Ovary (tissue), 9 donors: ENCODE data around the gene ETS1. TPM values are rescaled to one million over a fixed set of nuclear protein-coding genes. Genes with fewer than 3 reads are reported as not detected.

ENCODE experiments used
- DNase-seq, 5 donors: peaks; one replicate each; pipeline ENCODE4 v3.0.0-alpha.2; 2019 to 2020
- H3K27ac ChIP-seq, 2 donors: fragments of 200-600 bp; one replicate each; pipeline versions ENCODE4 v1.5.1 to v1.8.0; 2019 to 2022
- H3K27me3 ChIP-seq: fragments of 200-600 bp; one replicate; pipeline ENCODE4 v1.8.0; 2022
- H3K36me3 ChIP-seq: fragments of 200-600 bp; sonication (generic); one replicate; pipeline ENCODE4 v1.5.1; 2019
- H3K4me1 ChIP-seq: one replicate; pipeline ENCODE4 v1.8.1; 2013; ENCODE audit warnings: mild to moderate bottlenecking, moderate library complexity; ENCODE audit not compliant: insufficient read depth
- H3K4me3 ChIP-seq: fragments of 200-600 bp; sonication (generic); one replicate; pipeline ENCODE4 v1.5.1; 2017
- H3K9me3 ChIP-seq, 2 donors: fragments of 200-600 bp in 1 of 2; sonication (generic) in 1 of 2; one replicate each; pipeline versions ENCODE4 v1.5.1 to v1.8.1; 2013 to 2019; ENCODE audit warnings: mild to moderate bottlenecking in 1 of 2, moderate library complexity in 1 of 2
- EP300 ChIP-seq: sonication (generic); formaldehyde crosslinking; IDR thresholded peaks from one replicate; pipeline ENCODE4 v1.6.1; 2017; ENCODE audit warnings: antibody characterized with exemption
- POLR2A ChIP-seq: fragments of 450-650 bp; IDR thresholded peaks from one replicate; pipeline ENCODE4 v1.6.1; 2017; ENCODE audit warnings: antibody characterized with exemption, mild to moderate bottlenecking, moderate library complexity
- WGBS, 3 donors: extraction: QIAGEN DNeasy Blood & Tissue Kit in 1 of 3; methylation state at CpG; one replicate each; pipeline versions ENCODE4 v1.1.5 to v1.1.7; 2013 to 2017; 5-methylcytosine and 5-hydroxymethylcytosine counted together
- intact Hi-C, 4 donors: fragments of 100-400 bp; cut with DNase I; formaldehyde crosslinking; loops; one replicate each; pipeline versions ENCODE4 v1.11.0 to v1.15.1; 2022 to 2023
- polyA plus RNA-seq, 2 donors: library from polyadenylated mRNA; stranded (reverse); fragments of 200-250 nt in 1 of 2; fragments of 350-450 nt in 1 of 2; fragmentation: Illumina TruSeq in 1 of 2; extraction: RNeasy Lipid Tissue Mini Kit (QIAGEN cat#74804) in 1 of 2; gene quantifications; one replicate each; pipeline ENCODE4 v1.2.3, GENCODE V29; 2013 to 2014
- total RNA-seq, 7 donors: library from RNA; depleted of rRNA in 2 of 7; stranded (reverse); fragments of >200 nt in 2 of 7; fragmentation: NEBNext Ultra II Directional in 3 of 7; extraction: Animal tissue kit (Norgen Biotek cat#: 25700) in 3 of 7; gene quantifications; one replicate each; pipeline versions ENCODE4 v1.1.0 to v1.2.4, GENCODE V29; 2016 to 2023
- TF ChIP-seq, protein P1 (sequence below), 3 donors: fragments of 450-650 bp in 2 of 3; fragments of 200-600 bp in 1 of 3; IDR thresholded peaks; one replicate each; pipeline versions ENCODE4 v1.5.1 to v1.8.0; 2016 to 2022; ENCODE audit warnings: antibody characterized with exemption in 3 of 3, mild to moderate bottlenecking in 1 of 3
- donor health status: DM: no; HTN: no; CAD: no; lungs with moderate emphysema.
- donor health status: DM: no; HTN: no; CAD: no.
- donor health status: Bipolar disorder and iron deficiency.
- donor health status: DM: yes; HTN: yes; CAD: no.
- donor health status: DM: no; HTN: no; CAD: no.
- donor health status: DM: yes; HTN: yes; CAD: no.

The ETS1 gene
- total and polyA plus RNA-seq, 9 donors, result 24.4 to 68.0 (median 40.4) TPM

DNA sequence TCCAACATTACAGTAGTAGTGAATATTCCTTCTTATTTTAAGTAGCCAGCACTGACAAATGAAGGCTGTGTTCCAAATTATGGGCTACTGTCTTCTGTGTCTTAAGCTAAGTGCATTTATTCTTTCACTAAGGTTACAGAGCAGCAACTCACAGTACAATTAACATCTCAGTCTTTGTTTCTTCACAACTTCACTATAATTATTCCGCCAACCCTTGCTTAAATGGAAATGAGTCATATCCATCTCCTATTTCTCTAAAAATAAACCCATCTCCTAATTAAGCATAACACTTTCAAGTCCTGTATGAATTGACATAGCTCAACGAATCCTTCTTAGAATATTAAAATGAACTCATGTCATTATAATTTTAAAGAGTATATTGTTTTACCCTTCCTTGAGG, 6.7 kb downstream of the ETS1 start:
- Histone ChIP-seq H3K4me3 (no peak overlapping the region), H3K9me3 (no peaks in the 10 kb centered on the region), H3K4me1 (peaks cover 12% of the 10 kb centered on the region), H3K36me3 (no peaks in the 10 kb centered on the region), H3K27me3 (no peaks in the 10 kb centered on the region), H3K27ac (no peak overlapping the region)
- no peak for TF ChIP-seq EP300
- TF ChIP-seq, protein P1, sequence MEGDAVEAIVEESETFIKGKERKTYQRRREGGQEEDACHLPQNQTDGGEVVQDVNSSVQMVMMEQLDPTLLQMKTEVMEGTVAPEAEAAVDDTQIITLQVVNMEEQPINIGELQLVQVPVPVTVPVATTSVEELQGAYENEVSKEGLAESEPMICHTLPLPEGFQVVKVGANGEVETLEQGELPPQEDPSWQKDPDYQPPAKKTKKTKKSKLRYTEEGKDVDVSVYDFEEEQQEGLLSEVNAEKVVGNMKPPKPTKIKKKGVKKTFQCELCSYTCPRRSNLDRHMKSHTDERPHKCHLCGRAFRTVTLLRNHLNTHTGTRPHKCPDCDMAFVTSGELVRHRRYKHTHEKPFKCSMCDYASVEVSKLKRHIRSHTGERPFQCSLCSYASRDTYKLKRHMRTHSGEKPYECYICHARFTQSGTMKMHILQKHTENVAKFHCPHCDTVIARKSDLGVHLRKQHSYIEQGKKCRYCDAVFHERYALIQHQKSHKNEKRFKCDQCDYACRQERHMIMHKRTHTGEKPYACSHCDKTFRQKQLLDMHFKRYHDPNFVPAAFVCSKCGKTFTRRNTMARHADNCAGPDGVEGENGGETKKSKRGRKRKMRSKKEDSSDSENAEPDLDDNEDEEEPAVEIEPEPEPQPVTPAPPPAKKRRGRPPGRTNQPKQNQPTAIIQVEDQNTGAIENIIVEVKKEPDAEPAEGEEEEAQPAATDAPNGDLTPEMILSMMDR (IDR thresholded peaks at IDR 0.05), result no peak
- TF ChIP-seq POLR2A, result no peak
- 79 to 89% (median 86%) methylated on average over 2 of the region's 2 CpGs for WGBS, 3 donors
- intact Hi-C loops, result no loop called here
- no peak for DNase-seq

GRCh38 chr11:128579798-128580504, 7.4 kb downstream of the ETS1 start:
- Histone ChIP-seq H3K4me3 (no peak overlapping the region), H3K9me3 (no peaks in the 10 kb centered on the region), H3K4me1 (peaks cover 13% of the 10 kb centered on the region), H3K27me3 (no peaks in the 10 kb centered on the region), H3K27ac (no peak overlapping the region), H3K36me3 (no peaks in the 10 kb centered on the region)
- TF ChIP-seq EP300, result no peak
- no peak for TF ChIP-seq POLR2A
- TF ChIP-seq, protein P1 (IDR thresholded peaks at IDR 0.05), result no peak
- no peak for DNase-seq
- WGBS, 3 donors, result 89 to 92% (median 92%) methylated on average over 4 of the region's 4 CpGs
- intact Hi-C loops, result no loop called here

DNA sequence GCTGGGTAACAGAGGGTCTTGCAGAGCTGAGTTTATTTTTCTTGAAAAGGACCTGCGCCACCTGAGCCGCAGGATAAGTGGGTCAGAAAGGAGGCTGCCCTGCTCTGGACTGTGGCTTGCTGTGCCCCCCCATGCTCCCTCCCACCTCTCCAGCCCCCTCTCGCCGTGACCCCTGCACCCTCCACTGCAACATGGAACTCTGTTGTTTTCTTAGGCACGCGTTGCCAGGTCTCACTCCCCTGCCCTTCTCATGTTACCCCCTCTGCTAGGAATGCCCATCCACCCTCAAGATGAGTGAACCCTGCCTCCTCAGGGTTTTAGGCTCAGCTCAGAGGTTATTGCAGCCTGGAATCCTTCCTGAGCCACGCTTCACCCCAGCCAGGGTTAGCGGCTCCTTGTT, 10.8 kb downstream of the ETS1 start:
- 10 to 16% (median 16%) methylated on average over 8 of the region's 8 CpGs for WGBS, 3 donors
- Histone ChIP-seq H3K4me3 (no peak overlapping the region), H3K4me1 (peaks cover 9% of the 10 kb centered on the region), H3K27me3 (no peaks in the 10 kb centered on the region), H3K27ac (no peak overlapping the region), H3K36me3 (no peaks in the 10 kb centered on the region), H3K9me3 (no peaks in the 10 kb centered on the region)
- TF ChIP-seq, protein P1 (IDR thresholded peaks at IDR 0.05), result no peak
- no peak for TF ChIP-seq POLR2A
- no peak for TF ChIP-seq EP300
- DNase-seq, result no peak
- intact Hi-C loops, result no loop called here

DNA sequence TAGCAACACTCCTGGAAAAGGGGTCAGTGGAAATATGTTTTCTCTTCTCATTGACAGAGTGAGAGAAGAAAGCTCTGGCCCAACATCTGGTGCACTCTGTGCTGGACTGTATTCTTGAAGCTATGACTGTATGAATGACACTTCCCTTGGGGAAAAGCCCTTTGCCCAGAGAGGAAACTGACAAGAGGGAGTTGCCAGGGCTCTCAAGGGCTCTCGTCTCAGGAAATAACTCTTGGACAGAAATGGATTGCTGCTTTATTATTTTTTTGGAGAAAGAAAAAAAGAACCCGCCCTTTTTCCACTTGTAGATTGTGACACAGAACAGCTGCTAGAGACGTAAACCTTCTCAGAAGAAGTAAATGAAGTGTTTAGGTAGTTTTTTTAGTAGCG, 11.4 kb downstream of the ETS1 start:
- Histone ChIP-seq H3K27me3 (no peaks in the 10 kb centered on the region), H3K36me3 (no peaks in the 10 kb centered on the region), H3K4me3 (no peak overlapping the region), H3K27ac (no peak overlapping the region), H3K9me3 (no peaks in the 10 kb centered on the region), H3K4me1 (peaks cover 9% of the 10 kb centered on the region)
- 0 to 1% (median 1%) methylated on average over 4 of the region's 4 CpGs for WGBS, 3 donors
- no peak for TF ChIP-seq EP300
- TF ChIP-seq, protein P1 (IDR thresholded peaks at IDR 0.05), result no peak
- no peak for TF ChIP-seq POLR2A
- intact Hi-C loops, result no loop called here
- DNase-seq, result peak in 1 of 5 donors; percentile 27
